ENCODE data around the gene ETFBKMT. TPM values are rescaled to one million over a fixed set of nuclear protein-coding genes. Genes with fewer than 3 reads are reported as not detected.

The ETFBKMT gene
- total RNA-seq, 1 experiment from 2014 or later = 0.58 TPM

DNA sequence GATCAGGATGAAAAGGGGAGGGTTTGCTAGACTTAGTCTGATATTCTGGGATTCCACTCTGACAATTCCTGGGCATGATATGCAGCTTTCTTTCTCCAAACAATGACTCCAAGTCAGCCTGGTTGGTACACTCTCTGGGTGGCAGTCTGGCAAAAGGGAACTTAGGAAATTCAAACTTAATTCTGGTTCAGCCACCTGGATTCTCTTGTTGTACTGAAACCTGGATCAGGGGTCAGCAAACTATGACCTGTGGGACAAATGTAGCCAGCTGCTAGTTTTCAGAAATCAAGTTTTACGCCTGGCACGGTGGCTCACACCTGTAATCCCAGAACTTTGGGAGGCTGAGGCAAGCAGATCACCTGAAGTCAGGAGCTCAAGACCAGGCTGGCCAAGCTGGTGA lies 63.1 kb downstream of the ETFBKMT start:
- POLR2A ChIA-PET (ENCODE audit: unreplicated experiment) = no interaction called here
- no TSS peak for BruUV-seq (replicated peaks)

More for the DNA sequence above, 63.1 kb downstream of the ETFBKMT start:
- Histone ChIP-seq H3K36me3 (ENCODE audit: low read depth, low read length) (no peaks in the 10 kb centered on the region), H4K20me1 (ENCODE audit: low read length) (no peaks in the 10 kb centered on the region), H3K27ac (ENCODE audit: low read length) (no peak overlapping the region), H3F3A (ENCODE audit: low read length, unreplicated experiment) (no peaks in the 10 kb centered on the region), H3K79me2 (ENCODE audit: low read length) (no peaks in the 10 kb centered on the region), H3K4me1 (ENCODE audit: insufficient read depth, low read length) (no peaks in the 10 kb centered on the region), H3K4me2 (ENCODE audit: low read length) (no peak overlapping the region), H3K9me2 (replicated peaks; ENCODE audit: low read length) (no peaks in the 10 kb centered on the region), H3K9me3 (ENCODE audit: low read length) (no peaks in the 10 kb centered on the region), H3K27me3 (ENCODE audit: low read length) (no peaks in the 10 kb centered on the region), H3K4me3 (ENCODE audit: low read length) (no peak overlapping the region), H2AFZ (ENCODE audit: low read length) (no peak overlapping the region), H3K9ac (ENCODE audit: low read length) (no peak overlapping the region)
- ATAC-seq = no peak
- intact Hi-C loops (cut with micrococcal nuclease) = no loop called here
- CTCF ChIA-PET = no interaction called here
- no peak for DNase-seq
- no peak for TF ChIP-seq EZH2phosphoT487 (IDR thresholded peaks at IDR 0.05; ENCODE audit: borderline replicate concordance, low read length)
- TF ChIP-seq, protein P1, sequence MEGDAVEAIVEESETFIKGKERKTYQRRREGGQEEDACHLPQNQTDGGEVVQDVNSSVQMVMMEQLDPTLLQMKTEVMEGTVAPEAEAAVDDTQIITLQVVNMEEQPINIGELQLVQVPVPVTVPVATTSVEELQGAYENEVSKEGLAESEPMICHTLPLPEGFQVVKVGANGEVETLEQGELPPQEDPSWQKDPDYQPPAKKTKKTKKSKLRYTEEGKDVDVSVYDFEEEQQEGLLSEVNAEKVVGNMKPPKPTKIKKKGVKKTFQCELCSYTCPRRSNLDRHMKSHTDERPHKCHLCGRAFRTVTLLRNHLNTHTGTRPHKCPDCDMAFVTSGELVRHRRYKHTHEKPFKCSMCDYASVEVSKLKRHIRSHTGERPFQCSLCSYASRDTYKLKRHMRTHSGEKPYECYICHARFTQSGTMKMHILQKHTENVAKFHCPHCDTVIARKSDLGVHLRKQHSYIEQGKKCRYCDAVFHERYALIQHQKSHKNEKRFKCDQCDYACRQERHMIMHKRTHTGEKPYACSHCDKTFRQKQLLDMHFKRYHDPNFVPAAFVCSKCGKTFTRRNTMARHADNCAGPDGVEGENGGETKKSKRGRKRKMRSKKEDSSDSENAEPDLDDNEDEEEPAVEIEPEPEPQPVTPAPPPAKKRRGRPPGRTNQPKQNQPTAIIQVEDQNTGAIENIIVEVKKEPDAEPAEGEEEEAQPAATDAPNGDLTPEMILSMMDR (conservative IDR thresholded peaks at IDR 0.05; ENCODE audit: low read depth, low read length) = no peak
- TF ChIP-seq EZH2 (IDR thresholded peaks at IDR 0.05; ENCODE audit: low read length, unreplicated experiment) = no peak

Other genes with a start within 250 kb of the ETFBKMT start
- gene DENND5B, start 68.6 kb upstream of the ETFBKMT start, total RNA-seq (2014; rRNA removed) = 4.2 and 14.2 TPM in 2 replicates
- gene AMN1, start 69.3 kb downstream of the ETFBKMT start, total RNA-seq (2014; rRNA removed) = 2.1 and 3.9 TPM in 2 replicates